DND-41 (cell line): ENCODE measurements around the gene HGF.

Experiments
- EZH2 ChIP-seq: IDR thresholded peaks from 3 replicates; pipeline ENCODE4 v1.6.1; 2012; ENCODE audit warnings: borderline replicate concordance, low read depth, mild to moderate bottlenecking, moderate library complexity, low read length, inconsistent platforms; ENCODE audit not compliant: severe bottlenecking
- TF ChIP-seq, protein P1 (sequence below): IDR thresholded peaks from 2 replicates; pipeline ENCODE4 v1.5.1; 2012; ENCODE audit warnings: borderline replicate concordance, low read length, moderate library complexity, mild to moderate bottlenecking; ENCODE audit not compliant: poor library complexity, severe bottlenecking; ENCODE audit errors: extremely low read depth

GRCh38 chr7:81691199-81691821, 78.5 kb downstream of the HGF start:
- TF ChIP-seq, protein P1, sequence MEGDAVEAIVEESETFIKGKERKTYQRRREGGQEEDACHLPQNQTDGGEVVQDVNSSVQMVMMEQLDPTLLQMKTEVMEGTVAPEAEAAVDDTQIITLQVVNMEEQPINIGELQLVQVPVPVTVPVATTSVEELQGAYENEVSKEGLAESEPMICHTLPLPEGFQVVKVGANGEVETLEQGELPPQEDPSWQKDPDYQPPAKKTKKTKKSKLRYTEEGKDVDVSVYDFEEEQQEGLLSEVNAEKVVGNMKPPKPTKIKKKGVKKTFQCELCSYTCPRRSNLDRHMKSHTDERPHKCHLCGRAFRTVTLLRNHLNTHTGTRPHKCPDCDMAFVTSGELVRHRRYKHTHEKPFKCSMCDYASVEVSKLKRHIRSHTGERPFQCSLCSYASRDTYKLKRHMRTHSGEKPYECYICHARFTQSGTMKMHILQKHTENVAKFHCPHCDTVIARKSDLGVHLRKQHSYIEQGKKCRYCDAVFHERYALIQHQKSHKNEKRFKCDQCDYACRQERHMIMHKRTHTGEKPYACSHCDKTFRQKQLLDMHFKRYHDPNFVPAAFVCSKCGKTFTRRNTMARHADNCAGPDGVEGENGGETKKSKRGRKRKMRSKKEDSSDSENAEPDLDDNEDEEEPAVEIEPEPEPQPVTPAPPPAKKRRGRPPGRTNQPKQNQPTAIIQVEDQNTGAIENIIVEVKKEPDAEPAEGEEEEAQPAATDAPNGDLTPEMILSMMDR: no peak
- TF ChIP-seq EZH2: no peak
